Measurements from ENCODE around the gene UVSSA.

- TF ChIP-seq CTCF (IDR thresholded peaks at IDR 0.05) = no peak; the same call in 1 of the 2 replicates
- TF ChIP-seq TEAD4 (IDR thresholded peaks at IDR 0.05; ENCODE audit: borderline replicate concordance, insufficient read depth) = no peak
- no peak for TF ChIP-seq USF2 (IDR thresholded peaks at IDR 0.05; ENCODE audit: borderline replicate concordance, low read depth, low read length)
- no peak for TF ChIP-seq CHD2 (IDR thresholded peaks at IDR 0.05; ENCODE audit: low read length, partially characterized antibody)
- peak; percentile 29 for TF ChIP-seq RAD21 (IDR thresholded peaks at IDR 0.05; ENCODE audit: low read length)
- TF ChIP-seq RFX5 (IDR thresholded peaks at IDR 0.05; ENCODE audit: low read length) = no peak
- TF ChIP-seq FOSL2 (IDR thresholded peaks at IDR 0.05; ENCODE audit: borderline replicate concordance, low read depth) = no peak
- TF ChIP-seq FOXM1 (IDR thresholded peaks at IDR 0.05; ENCODE audit: low read depth) = no peak
- TF ChIP-seq NRF1 (IDR thresholded peaks at IDR 0.05; ENCODE audit: low read depth, low read length) = no peak
- no peak for TF ChIP-seq ELF1 (IDR thresholded peaks at IDR 0.05)
- no peak for TF ChIP-seq REST (IDR thresholded peaks at IDR 0.05; ENCODE audit: low read depth, low read length)
- TF ChIP-seq YY1 (IDR thresholded peaks at IDR 0.05; ENCODE audit: low read depth) = no peak
- TF ChIP-seq EZH2phosphoT487 (IDR thresholded peaks at IDR 0.05; ENCODE audit: borderline replicate concordance, low read depth) = no peak
Observed at GRCh38 chr4:1408418-1408817, 61.4 kb downstream of the UVSSA start.

Measured in SK-N-SH (cell line).